Measurements from ENCODE around the gene PDIK1L.

PDIK1L gene

GRCh38 chr1:26164036-26164860 lies 52.6 kb downstream of the PDIK1L start:
- Mint-ChIP-seq H3K27me3 (peaks cover 8% of the 10 kb centered on the region), H3K4me3 (peak overlapping the region; percentile 65), H3K9me3 (ENCODE audit: low read depth) (no peaks in the 10 kb centered on the region), H3K36me3 (no peaks in the 10 kb centered on the region), H3K27ac (no peak overlapping the region), H3K4me1 (ENCODE audit: low read depth) (peaks cover 10% of the 10 kb centered on the region)

GRCh38 chr1:26164861-26165842 lies 53.5 kb downstream of the PDIK1L start:
- Mint-ChIP-seq H3K27me3 (peaks cover 4% of the 10 kb centered on the region), H3K4me3 (peak overlapping the region; percentile 65), H3K36me3 (no peaks in the 10 kb centered on the region), H3K4me1 (ENCODE audit: low read depth) (peaks cover 10% of the 10 kb centered on the region), H3K27ac (no peak overlapping the region), H3K9me3 (ENCODE audit: low read depth) (no peaks in the 10 kb centered on the region)

DNA sequence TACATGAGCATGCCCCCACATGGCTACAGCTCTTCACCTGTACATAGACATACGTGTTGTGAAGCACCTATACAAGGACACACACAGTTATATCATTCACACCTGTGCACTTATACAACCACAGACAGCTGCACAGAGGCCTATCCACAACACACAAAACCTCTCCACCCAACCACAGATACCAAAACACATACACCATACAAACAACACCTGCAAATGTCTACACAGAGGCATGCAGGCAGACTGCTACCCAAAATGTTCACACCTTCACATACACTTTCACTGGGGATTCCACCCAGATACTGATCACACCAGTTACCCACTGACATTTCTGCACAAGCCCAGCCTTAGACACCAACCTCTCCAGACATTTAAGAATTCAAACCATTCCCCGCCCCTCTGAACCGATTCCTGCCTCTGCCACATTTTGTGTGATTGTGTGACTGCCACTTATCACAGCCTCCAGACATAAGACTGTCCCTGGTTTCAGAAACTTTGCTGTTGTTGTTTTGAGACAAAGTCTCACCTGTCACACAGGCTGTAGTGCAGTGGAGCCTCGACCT lies 55.2 kb downstream of the PDIK1L start:
- no peak overlapping the region for H3K4me3 Mint-ChIP-seq

DNA sequence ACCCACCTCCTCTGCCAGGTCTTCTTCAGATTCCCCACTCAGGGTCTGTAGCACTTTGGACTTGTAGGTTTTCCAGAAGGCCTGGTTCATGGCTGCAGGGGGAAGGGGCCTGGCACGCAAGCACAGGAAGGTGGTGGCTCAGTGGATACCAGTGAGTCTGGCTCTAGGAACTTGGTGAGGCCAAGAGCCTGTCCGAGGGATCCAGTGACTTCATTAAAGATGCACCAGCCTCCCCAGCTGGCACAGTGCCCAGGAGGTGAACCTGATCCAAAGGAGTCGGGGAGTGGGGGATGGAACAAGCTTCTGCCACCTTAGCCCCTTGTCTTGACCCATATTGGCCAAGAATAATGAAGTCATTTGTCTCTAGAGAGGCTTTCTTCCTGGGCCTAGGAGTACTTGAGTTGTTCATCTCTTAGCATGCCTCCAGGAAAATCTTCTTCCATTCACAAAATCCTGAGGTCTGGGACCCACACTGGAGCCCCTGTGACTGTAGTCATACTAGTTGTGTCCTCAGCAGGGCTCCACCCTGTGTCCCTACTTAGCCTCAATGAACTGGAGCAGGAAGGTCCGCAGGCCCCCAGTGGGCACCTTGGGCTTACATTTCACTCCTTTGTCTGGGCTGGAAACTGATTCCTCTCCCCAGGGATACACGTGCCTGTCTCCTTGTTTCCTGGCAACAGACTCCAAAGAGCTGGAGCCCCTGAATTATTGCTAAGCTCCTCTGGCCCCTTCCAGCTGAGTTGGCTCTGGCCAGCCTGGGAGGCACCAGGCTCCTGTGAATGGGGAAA lies 57.0 kb downstream of the PDIK1L start, which contains the start of gene C1orf232:
Gene C1orf232 (minus strand): TSS at position 554 of the 788 bp plus-strand sequence. CDS start 464 bp downstream, at position 90.
- Mint-ChIP-seq H3K27me3 (no peaks in the 10 kb centered on the region), H3K4me1 (ENCODE audit: low read depth) (peaks cover 12% of the 10 kb centered on the region)

More for the DNA sequence above, 55.2 kb downstream of the PDIK1L start:
- Mint-ChIP-seq H3K9me3 (ENCODE audit: low read depth) (no peaks in the 10 kb centered on the region), H3K4me1 (ENCODE audit: low read depth) (peaks cover 17% of the 10 kb centered on the region), H3K27ac (no peak overlapping the region), H3K36me3 (no peaks in the 10 kb centered on the region), H3K27me3 (peaks cover 4% of the 10 kb centered on the region)

DNA sequence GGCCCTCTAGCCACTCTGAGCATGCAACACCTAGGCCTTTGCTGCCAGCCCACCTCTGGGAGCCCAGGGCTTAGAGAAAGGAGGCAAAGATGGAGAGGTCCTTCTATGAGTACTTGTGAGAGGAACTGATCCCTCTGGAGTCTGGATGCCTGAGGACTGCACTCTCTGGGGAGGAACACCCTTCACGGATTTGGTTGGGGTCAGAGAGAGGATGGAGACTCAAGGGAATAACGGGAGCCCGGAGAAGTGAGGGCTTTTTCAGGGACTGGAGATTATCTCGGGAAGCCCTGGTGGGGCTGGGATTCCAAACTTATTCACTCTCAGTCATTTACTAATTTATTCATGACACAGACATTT lies 57.6 kb downstream of the PDIK1L start:
- H3K27me3 Mint-ChIP-seq, result no peaks in the 10 kb centered on the region
- H3K9me3 Mint-ChIP-seq (ENCODE audit: low read depth), result no peaks in the 10 kb centered on the region

More for the DNA sequence above, 57.0 kb downstream of the PDIK1L start, which contains the start of gene C1orf232:
- H3K9me3 Mint-ChIP-seq (ENCODE audit: low read depth), result no peaks in the 10 kb centered on the region
- H3K36me3 Mint-ChIP-seq, result no peaks in the 10 kb centered on the region
- H3K4me3 Mint-ChIP-seq, result peak within 1 kb of the TSS; percentile 95
- peak within 1 kb of the TSS; percentile 84 for H3K27ac Mint-ChIP-seq

DNA sequence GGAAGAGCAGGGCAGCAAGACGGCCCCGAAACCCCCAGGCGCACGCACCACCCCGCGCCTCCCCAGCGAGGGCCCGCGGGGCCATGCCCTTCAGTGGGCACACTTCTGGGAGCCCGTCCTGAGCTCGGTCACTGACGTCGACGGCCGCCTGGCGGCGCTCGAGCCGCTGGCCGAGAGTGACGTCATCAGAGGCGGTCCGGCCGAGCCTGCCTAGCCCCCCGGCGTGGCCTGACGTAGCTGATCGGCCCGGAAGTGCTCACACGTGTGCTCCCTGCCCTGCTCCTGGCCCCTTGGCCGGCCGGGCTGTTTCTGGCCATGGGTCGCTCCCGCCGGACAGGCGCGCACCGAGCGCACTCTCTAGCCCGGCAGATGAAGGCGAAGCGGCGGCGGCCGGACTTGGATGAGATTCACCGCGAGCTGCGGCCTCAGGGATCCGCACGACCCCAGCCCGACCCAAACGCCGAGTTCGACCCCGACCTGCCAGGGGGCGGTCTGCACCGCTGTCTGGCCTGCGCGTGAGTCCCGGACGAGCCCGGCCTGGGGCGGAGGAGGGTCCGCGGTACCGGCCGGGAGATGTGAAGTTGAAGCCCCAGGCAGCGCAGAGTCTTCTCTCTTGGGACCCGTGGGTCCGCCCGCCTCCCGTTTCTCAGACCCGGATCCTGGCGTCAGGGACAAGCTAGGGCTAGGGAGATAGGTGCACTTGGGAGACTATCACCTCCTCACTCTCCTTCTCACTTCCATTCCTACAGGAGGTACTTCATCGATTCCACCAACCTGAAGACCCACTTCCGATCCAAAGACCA lies 58.2 kb downstream of the PDIK1L start, which contains the start of gene ZNF593:
Gene ZNF593 (plus strand): TSS at position 240 of the 803 bp plus-strand sequence. CDS start 76 bp downstream, at position 316.
- Mint-ChIP-seq H3K27me3 (no peaks in the 10 kb centered on the region), H3K36me3 (no peaks in the 10 kb centered on the region), H3K27ac (peak within 1 kb of the TSS; percentile 84), H3K4me1 (ENCODE audit: low read depth) (peaks cover 7% of the 10 kb centered on the region), H3K9me3 (ENCODE audit: low read depth) (no peaks in the 10 kb centered on the region), H3K4me3 (peak within 1 kb of the TSS; percentile 95)

More for the DNA sequence above, 57.6 kb downstream of the PDIK1L start:
- Mint-ChIP-seq H3K4me3 (peak overlapping the region; percentile 95), H3K4me1 (ENCODE audit: low read depth) (peaks cover 8% of the 10 kb centered on the region), H3K36me3 (no peaks in the 10 kb centered on the region), H3K27ac (peak overlapping the region; percentile 68)

DNA sequence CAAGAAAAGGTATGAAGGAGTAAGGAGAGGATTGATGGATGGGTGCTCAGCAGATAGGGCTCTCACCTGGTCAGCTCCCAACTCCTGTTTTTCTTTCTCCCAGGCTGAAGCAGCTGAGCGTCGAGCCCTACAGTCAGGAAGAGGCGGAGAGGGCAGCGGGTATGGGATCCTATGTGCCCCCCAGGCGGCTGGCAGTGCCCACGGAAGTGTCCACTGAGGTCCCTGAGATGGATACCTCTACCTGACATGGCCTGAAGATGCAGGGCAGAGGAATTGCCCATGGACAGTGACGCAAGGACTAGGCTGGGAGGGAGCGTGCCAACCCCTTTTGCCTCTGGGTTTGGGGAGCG lies 58.8 kb downstream of the PDIK1L start:
- Mint-ChIP-seq H3K4me3 (peak overlapping the region; percentile 95), H3K4me1 (ENCODE audit: low read depth) (peaks cover 7% of the 10 kb centered on the region), H3K27ac (peak overlapping the region; percentile 84), H3K36me3 (no peaks in the 10 kb centered on the region), H3K9me3 (ENCODE audit: low read depth) (no peaks in the 10 kb centered on the region), H3K27me3 (no peaks in the 10 kb centered on the region)

- H3K27ac Mint-ChIP-seq, result no peak within 1 kb of the TSS
- H3K9me3 Mint-ChIP-seq (ENCODE audit: low read depth), result no peaks in the 10 kb centered on the region
- H3K36me3 Mint-ChIP-seq, result no peaks in the 10 kb centered on the region
- peak within 1 kb of the TSS; percentile 95 for H3K4me3 Mint-ChIP-seq
- H3K27me3 Mint-ChIP-seq, result no peaks in the 10 kb centered on the region
- peaks cover 7% of the 10 kb centered on the region for H3K4me1 Mint-ChIP-seq (ENCODE audit: low read depth)
These were observed 59.8 kb downstream of the PDIK1L start, which contains the start of gene ZNF593OS for GRCh38 chr1:26171084-26172072. ZNF593OS (minus strand) TSS chr1:26171832; CDS start chr1:26171661, 171 bp downstream.

Data from activated naive CD8-positive, alpha-beta T cell (primary cell).